BE2C (cell line): Measurements from ENCODE around the gene CAPN7.
"Not testable (repeated sequence)": the region's sequence is repeated elsewhere in the genome, so short reads cannot be mapped to it uniquely, and the experiment has no call there.

ENCODE experiments used
- DNase-seq: peaks from one replicate; pipeline ENCODE4 v3.0.0-alpha.2; 2020
- H3K27me3 ChIP-seq: fragments of 250-450 bp; sonication (Bioruptor Pico); 2 replicates; pipeline ENCODE4 v1.5.1; 2020; ENCODE audit warnings: mild to moderate bottlenecking
- H3K36me3 ChIP-seq: fragments of 250-450 bp; sonication (Bioruptor Pico); 2 replicates; pipeline ENCODE4 v1.5.1; 2020; ENCODE audit warnings: mild to moderate bottlenecking
- H3K4me1 ChIP-seq: fragments of 250-450 bp; sonication (Bioruptor Pico); 2 replicates; pipeline ENCODE4 v1.5.1; 2020
- H3K4me3 ChIP-seq: 2 replicates; pipeline ENCODE4 v1.5.1; 2011; ENCODE audit warnings: low read depth, low read length
- H3K9me3 ChIP-seq: fragments of 250-450 bp; sonication (Bioruptor Pico); 2 replicates; pipeline ENCODE4 v1.5.1; 2020
- TF ChIP-seq, protein P1 (sequence below): IDR thresholded peaks from 2 replicates; pipeline ENCODE4 v1.5.1; 2012; ENCODE audit warnings: mild to moderate bottlenecking, low read depth, low read length

Gene CAPN7

DNA sequence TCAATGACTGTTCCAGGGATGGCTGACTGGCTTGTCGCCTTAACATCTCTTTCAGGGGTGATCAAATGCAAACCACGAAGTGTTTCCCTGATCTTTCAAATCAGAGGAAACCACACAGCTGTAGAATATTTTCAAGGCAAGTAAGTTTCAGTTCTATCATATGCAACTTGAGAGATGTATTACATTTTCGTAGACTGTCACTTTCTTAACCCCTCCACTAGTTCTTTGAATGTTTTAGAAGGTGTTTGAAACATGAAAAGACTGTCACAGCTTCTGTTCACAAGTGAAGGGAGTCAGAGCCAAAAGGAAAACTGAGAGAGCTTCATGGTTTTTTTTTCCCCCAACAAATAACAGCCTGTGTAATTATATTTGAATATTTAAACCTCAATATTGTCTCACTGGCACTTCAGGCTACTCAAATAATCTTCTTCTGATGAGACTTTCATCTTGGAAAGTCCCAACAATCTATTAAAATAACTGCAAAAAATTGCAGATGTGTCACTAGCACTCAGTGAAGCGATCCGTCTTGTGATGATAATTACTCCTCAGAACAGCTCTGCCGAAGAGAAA is 25.9 kb upstream of the CAPN7 start:
- Histone ChIP-seq H3K36me3 (no peaks in the 10 kb centered on the region), H3K27me3 (peaks cover 6% of the 10 kb centered on the region; the same call in 1 of the 2 replicates), H3K4me3 (no peak overlapping the region), H3K4me1 (no peaks in the 10 kb centered on the region), H3K9me3 (no peaks in the 10 kb centered on the region)
- DNase-seq, result no peak
- TF ChIP-seq, protein P1, sequence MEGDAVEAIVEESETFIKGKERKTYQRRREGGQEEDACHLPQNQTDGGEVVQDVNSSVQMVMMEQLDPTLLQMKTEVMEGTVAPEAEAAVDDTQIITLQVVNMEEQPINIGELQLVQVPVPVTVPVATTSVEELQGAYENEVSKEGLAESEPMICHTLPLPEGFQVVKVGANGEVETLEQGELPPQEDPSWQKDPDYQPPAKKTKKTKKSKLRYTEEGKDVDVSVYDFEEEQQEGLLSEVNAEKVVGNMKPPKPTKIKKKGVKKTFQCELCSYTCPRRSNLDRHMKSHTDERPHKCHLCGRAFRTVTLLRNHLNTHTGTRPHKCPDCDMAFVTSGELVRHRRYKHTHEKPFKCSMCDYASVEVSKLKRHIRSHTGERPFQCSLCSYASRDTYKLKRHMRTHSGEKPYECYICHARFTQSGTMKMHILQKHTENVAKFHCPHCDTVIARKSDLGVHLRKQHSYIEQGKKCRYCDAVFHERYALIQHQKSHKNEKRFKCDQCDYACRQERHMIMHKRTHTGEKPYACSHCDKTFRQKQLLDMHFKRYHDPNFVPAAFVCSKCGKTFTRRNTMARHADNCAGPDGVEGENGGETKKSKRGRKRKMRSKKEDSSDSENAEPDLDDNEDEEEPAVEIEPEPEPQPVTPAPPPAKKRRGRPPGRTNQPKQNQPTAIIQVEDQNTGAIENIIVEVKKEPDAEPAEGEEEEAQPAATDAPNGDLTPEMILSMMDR, result no peak

DNA sequence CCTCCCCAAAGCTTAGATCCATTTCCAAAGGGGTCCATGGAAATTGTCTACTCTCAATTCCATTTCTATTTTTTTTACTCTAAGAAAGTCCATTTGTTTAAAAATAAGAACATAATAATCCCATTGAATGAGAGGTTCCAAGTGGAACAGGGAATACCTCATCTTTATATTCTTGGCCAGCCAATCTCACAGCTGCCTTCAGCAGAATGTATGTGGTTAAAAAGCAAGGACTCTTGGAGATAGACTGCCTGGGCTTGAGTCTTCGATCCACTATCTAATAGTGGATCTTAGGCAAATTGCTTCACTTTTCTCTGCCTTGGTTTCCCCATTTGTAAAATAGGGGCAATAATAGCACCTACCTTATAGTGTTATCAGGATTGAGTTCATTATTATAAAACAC is 24.5 kb upstream of the CAPN7 start:
- H3K4me3 ChIP-seq, result no peak overlapping the region
- TF ChIP-seq, protein P1, result no peak
- H3K27me3 ChIP-seq, result peaks cover 6% of the 10 kb centered on the region; the same call in 1 of the 2 replicates
- no peaks in the 10 kb centered on the region for H3K4me1 ChIP-seq
- no peaks in the 10 kb centered on the region for H3K9me3 ChIP-seq
- no peak for DNase-seq
- H3K36me3 ChIP-seq, result no peaks in the 10 kb centered on the region

DNA sequence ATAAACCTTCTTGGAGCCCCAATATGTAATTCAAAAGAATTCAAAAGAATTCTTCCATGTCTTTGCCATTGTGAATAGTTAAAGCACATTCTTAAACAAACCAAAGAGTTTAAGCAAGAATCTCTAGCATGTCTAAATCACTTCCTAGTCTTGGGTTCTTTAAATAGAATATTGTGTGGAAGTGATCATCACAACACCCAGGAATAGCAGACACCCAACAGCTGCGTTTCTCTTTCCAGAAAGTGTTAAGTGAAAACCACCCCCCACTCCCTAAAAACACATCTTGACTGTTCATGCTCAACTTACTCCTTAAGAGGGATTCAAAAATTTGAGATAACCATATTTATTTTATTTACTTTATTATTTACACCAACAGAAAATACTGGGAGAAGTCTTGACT is 24.1 kb upstream of the CAPN7 start:
- H3K9me3 ChIP-seq, result no peaks in the 10 kb centered on the region
- H3K36me3 ChIP-seq, result no peaks in the 10 kb centered on the region
- no peaks in the 10 kb centered on the region for H3K4me1 ChIP-seq
- TF ChIP-seq, protein P1, result no peak
- DNase-seq, result no peak
- no peak overlapping the region for H3K4me3 ChIP-seq
- H3K27me3 ChIP-seq, result peaks cover 6% of the 10 kb centered on the region; the same call in 1 of the 2 replicates

DNA sequence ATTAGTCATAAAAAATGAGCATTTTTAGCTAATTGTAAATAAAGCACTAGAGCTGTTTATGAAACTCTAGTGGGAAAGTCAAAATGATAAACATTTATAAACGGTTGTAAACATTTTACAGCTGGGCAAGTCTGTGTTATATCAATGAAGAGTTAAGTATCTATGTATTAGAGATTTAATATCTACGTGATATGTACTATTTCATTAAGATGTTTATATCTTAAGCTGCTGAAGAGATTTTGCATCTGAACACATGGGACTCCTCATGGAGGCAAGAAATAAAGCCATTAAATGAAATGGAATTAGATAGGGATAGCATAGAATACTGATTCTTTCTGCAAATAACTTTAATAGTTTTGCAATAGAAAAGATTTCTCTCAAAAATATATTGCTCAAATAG is 23.0 kb upstream of the CAPN7 start:
- no peak for DNase-seq
- Histone ChIP-seq H3K4me3 (no peak overlapping the region), H3K36me3 (no peaks in the 10 kb centered on the region), H3K9me3 (no peaks in the 10 kb centered on the region), H3K4me1 (no peaks in the 10 kb centered on the region), H3K27me3 (peaks cover 6% of the 10 kb centered on the region; the same call in 1 of the 2 replicates)
- TF ChIP-seq, protein P1, result no peak

DNA sequence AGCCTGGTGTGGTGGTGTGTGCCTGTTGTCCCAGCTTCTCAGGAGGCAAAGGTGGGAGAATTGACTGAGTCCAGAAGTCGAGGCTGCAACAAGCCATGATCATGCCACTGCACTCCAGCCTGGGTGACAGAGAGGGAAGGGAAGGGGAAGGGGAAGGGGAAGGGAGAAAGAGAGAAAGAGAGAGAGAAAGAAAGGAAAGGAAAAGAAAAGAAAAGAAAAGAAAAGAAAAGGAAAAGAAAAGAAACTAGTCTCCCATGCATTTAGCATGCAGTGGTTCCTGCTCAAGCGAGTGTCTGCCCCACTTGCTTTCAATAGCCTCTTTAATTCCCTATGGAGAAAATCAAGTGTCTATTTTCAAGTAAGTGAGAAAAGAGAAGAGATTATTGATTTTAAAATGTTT is 20.6 kb upstream of the CAPN7 start:
- H3K4me1 ChIP-seq, result no peaks in the 10 kb centered on the region
- TF ChIP-seq, protein P1, result no peak

DNA sequence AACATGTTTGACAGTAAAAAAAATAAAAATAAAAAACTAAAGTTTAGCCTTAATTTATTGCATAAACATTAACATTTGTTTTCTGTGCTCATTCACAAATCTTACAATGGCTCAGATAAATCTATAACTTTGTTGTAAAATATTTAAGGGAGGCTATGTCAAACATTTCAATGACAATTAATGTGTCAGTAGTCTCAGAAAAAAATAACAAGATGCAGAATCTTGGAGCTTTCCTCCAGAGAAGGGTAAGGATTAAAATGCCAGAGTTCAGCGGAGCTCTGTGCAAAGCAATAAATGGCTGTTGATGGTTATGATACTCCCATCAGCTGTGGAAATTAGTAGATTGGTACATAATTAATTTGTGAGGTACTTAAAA is 20.0 kb upstream of the CAPN7 start:
- DNase-seq, result no peak
- TF ChIP-seq, protein P1, result no peak
- Histone ChIP-seq H3K4me3 (no peak overlapping the region), H3K9me3 (no peaks in the 10 kb centered on the region), H3K27me3 (0 out of 2 replicates have a peak, but pooled peaks cover under 1% of the 10 kb centered on the region), H3K36me3 (no peaks in the 10 kb centered on the region), H3K4me1 (no peaks in the 10 kb centered on the region)

More for the DNA sequence above, 20.6 kb upstream of the CAPN7 start:
- DNase-seq, result no peak
- Histone ChIP-seq H3K36me3 (no peaks in the 10 kb centered on the region), H3K27me3 (peaks cover 6% of the 10 kb centered on the region; the same call in 1 of the 2 replicates), H3K4me3 (no peak overlapping the region), H3K9me3 (no peaks in the 10 kb centered on the region)

DNA sequence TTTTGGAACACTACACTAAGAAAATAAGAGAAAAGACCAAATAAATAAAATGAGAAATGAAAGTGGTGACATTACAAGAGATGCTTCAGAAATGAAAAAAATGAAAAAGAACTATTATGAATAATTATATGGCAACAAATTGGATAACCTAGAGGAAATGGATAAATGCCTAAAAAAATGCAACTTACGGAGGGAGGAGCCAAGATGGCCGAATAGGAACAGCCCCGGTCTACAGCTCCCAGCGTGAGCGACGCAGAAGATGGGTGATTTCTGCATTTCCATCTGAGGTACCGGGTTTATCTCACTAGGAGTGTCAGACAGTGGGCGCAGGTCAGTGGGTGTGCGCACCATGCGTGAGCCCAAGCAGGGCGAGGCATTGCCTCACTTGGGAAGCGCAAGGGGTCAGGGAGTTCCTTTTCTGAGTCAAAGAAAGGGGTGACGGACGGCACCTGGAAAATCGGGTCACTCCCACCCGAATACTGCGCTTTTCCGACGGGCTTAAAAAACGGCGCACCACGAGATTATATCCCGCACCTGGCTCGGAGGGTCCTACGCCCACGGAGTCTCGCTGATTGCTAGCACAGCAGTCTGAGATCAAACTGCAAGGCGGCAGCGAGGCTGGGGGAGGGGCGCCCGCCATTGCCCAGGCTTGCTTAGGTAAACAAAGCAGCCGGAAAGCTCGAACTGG is 19.4 kb upstream of the CAPN7 start:
- not testable (repeated sequence) for DNase-seq, H3K36me3 ChIP-seq, H3K27me3 ChIP-seq, H3K4me1 ChIP-seq, H3K9me3 ChIP-seq, H3K4me3 ChIP-seq
